Measurements from ENCODE around the gene F8.

F8 gene

GRCh38 chrX:155022585-155022984 lies at the start of gene F8:
Gene F8 (minus strand): TSS chrX:155022723. CDS start chrX:155022552, 171 bp downstream.
- DNase-seq: no peak

- peak; percentile 10 for DNase-seq
These were observed 49.3 kb upstream of the F8 start for GRCh38 chrX:155071694-155072280.

DNA sequence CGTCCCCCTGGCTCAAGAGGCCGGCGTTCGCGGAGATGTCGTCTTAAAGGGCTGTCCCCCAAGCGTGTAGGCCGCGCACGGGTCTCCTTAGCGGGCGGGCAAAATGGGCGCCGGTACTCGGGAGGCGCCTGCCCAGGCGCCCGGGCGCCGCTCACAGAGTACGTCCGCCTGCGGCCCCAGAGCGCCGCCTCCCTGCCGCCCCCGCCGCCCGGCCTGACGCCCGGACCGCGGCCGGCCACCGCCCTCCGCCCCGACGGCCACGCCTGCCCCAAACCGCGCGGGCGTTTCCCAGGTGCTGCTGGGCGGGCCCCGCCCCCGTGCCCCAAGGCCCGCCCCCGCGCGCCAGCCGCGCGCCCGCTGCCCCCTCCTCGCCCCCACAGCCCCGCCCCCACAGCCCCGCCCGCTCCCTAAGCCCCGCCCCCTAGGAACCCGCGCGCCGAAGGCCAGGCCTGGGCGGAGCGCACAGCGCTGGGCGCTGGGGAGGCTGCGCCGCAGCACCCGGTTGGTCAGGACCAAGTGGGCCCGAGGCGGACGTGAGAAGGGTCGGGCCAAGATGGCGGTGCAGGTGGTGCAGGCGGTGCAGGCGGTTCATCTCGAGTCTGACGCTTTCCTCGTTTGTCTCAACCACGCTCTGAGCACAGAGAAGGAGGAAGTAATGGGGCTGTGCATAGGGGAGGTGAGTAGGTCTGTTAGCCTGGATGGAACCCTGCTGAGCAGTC lies 48.6 kb upstream of the F8 start, which contains the start of the genes BRCC3, CMC4 and MTCP1:
BRCC3 (plus strand) TSS at position 534 of the 719 bp plus-strand sequence; CDS start at position 554, 20 bp downstream.
CMC4 (minus strand) TSS at position 162 of the 719 bp plus-strand sequence. CDS start 7,113 bp downstream, outside the sequence.
MTCP1 (minus strand) TSS at position 162 of the 719 bp plus-strand sequence. CDS start 5,126 bp downstream, outside the sequence.
- peak; percentile 83 for DNase-seq

- no peak for DNase-seq
These were observed 48.1 kb upstream of the F8 start for GRCh38 chrX:155070663-155070974.

DNA sequence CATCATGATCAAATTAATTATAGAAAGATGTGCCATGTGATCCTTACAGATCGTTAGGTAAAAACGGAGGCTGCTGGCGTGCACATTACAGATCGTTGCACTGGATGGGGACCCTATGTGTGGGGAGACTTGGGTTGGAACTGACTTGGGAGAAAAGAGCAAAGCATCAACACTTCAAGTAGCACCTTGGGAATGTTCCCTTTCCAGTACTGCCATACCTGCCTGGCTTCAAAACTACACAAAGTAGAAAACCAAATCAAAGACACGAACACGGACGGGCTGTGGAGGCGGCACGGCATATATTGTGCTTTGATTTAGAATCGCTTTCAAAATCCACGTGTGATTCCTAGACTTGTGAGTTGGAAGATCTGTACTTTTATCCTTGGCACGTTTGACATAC lies 47.5 kb upstream of the F8 start:
- DNase-seq: peak; percentile 6

GRCh38 chrX:155069414-155069813 lies 46.9 kb upstream of the F8 start:
- no peak for DNase-seq

GRCh38 chrX:155068165-155068564 lies 45.6 kb upstream of the F8 start:
- no peak for DNase-seq

- DNase-seq: no peak
These were observed 42.7 kb upstream of the F8 start for GRCh38 chrX:155065035-155065734.

DNA sequence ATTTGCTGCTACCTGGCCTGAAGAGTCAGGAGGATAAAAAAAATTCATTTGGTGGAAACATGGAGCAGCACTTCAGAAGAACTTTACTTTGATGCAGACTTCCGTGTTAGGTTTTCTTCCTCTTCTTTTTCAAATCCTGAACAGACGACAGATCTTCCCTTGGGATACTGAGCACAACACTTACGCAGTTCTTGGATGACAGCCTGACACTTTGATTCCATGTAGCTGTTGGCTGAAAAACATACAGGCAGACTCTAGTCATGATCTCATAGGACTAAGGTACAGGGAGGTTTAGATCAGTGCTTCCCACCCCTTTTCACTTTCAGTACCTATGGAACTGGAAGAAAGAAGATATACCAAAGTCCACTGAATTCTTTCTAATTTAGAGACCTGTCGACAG lies 39.2 kb upstream of the F8 start:
- DNase-seq: no peak

GRCh38 chrX:155056877-155057792 lies 34.6 kb upstream of the F8 start:
- peak; percentile 61 for DNase-seq

GRCh38 chrX:155056471-155056870 lies 33.9 kb upstream of the F8 start:
- peak; percentile 25 for DNase-seq

DNA sequence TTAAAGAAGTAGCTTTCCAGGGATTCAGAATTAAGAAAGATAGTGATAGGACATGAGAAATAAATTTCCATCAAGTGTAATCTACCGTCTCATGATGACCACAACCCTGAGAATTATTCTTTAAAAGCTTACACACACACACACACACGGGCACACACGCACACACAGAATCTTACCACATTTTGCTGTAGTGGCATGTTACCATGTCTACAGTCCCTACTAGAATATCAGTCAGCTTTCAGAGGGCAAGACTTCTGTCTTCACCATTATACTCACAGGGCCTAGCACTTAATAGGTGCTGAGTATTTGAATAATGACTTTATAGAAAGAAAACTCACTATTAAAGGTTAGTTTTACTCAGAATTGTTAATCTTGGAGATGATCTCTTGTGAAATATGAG lies 33.0 kb upstream of the F8 start:
- DNase-seq: no peak

- DNase-seq: no peak
These were observed 31.7 kb upstream of the F8 start for GRCh38 chrX:155054255-155054654.

DNA sequence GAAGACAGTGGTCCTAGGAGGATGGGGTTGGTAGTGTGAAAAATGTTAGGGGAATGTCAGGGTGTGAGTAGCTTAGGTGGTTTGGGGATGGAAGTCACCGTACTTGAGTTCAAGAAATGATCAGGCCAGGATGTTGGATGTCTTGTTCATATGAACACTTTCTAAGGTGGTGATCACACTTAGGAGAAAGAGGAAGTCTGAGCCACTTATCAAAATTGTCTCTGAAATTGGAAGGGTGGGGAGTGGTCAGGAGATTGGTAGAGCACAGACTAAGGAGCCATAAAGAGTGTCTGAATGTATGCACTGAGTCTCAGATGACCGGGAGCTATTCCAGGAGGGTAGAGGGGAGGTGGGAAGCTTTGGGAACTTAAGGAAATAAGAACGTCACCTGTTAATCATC lies 31.1 kb upstream of the F8 start:
- no peak for DNase-seq

DNA sequence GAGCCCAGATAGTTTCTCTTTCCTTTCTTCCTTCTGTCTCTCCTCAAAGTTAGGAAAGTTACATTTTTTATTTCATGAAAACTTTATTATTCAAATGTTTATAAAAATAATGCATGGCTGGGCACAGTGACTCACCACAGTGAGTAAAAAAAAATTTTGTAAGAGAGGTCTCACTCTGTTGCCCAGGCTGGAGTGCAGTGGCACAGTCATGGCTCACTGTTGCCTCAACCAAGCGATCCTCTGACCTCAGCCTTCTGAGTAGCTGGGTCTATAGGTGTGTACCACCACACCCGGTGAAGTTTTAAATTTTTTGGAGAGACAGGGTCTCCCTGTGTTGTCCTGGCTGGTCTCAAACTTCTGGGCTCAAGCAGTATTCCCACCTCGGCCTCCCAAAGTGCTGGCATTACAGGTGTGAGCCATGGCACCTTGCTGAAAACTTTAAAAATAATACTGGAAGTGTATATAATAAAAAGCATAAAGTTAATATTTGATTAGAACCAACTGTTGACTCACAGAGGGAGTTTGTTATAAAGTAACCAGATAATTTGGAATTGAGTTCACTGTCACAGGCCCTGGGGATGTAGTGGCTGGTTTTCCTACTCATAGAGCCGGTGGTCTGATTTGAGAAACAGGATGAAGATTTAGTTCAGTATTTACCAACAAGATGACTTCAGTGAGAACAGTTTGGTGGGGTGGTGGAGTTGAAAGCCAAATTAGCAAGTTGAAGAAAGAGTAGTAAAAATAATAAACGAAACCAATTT lies 30.4 kb upstream of the F8 start:
- DNase-seq: no peak

GRCh38 chrX:155048977-155049619 lies 26.6 kb upstream of the F8 start:
- DNase-seq: peak; percentile 60

GRCh38 chrX:155046811-155047528 lies 24.4 kb upstream of the F8 start:
- no peak for DNase-seq

- DNase-seq: no peak
These were observed 23.7 kb upstream of the F8 start for GRCh38 chrX:155046129-155046810.

DNA sequence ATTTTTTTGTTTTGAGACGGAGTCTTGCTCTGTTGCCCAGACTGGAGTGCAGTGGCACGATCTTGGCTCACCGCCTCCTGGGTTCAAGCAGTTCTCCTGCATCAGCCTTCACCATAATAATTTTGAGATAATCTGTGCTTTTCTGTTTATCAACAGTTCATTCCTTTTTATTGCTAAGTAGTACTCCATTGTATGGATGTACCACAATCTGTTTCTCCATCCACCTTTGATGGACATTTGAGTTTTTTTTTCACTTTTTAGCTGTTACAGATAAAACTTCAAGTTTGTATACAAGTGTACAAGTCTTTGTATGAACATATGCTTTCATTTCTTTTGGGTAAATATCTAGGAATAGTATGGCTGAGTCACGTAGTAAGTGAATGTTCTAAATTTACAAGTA lies 13.2 kb upstream of the F8 start:
- no peak for DNase-seq

- no peak for DNase-seq
These were observed 9.1 kb upstream of the F8 start for GRCh38 chrX:155031657-155032056.
